ENCODE data around the gene KCNMA1. TPM values are rescaled to one million over a fixed set of nuclear protein-coding genes. Genes with fewer than 3 reads are reported as not detected.

KCNMA1 gene
- total RNA-seq, 4 donors from 2014 or later, result 10.1 to 32.6 (median 20.1) TPM

- ATAC-seq (ENCODE audit: low FRiP score) (no peak), DNase-seq (ENCODE audit: low spot score) (no peak)
- TF ChIP-seq CTCF (IDR thresholded peaks at IDR 0.05), result no peak
These were observed 714.9 kb downstream of the KCNMA1 start for GRCh38 chr10:76922666-76923065.

DNA sequence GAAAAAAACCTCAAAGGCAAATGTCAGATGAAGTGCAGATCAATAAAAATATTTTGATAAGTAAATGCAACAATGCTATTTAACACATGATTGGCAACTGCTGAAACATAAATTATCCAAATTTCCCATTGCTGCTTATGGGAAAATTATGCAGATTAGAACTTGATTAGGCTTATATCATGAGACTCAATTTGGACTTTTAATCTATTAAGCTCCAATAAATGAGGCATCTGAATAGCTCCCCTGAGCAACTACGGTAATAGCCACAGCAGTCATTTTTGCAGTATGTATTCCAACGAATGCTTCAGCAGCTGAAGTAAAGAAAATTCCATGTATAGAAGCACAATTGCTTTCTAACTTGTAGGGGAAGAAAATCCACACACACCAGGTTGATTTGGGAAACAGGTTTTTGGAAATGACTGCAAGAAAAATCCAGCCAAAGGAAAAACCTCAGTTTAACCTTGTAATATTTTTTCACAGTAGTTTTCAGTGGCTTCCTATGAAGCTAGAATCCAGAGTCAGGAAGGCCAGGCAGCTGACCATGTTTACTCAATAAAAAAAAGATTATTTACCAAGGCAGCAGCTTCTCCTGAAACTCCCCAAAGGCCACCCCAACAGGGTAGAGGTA lies 716.1 kb downstream of the KCNMA1 start:
- TF ChIP-seq CTCF (IDR thresholded peaks at IDR 0.05), result no peak
- ATAC-seq (ENCODE audit: low FRiP score) (no peak), DNase-seq (ENCODE audit: low spot score) (no peak)

GRCh38 chr10:76920581-76920980 lies 717.0 kb downstream of the KCNMA1 start:
- no peak for TF ChIP-seq CTCF (IDR thresholded peaks at IDR 0.05)
- DNase-seq (ENCODE audit: low spot score) (no peak), ATAC-seq (ENCODE audit: low FRiP score) (no peak)

DNA sequence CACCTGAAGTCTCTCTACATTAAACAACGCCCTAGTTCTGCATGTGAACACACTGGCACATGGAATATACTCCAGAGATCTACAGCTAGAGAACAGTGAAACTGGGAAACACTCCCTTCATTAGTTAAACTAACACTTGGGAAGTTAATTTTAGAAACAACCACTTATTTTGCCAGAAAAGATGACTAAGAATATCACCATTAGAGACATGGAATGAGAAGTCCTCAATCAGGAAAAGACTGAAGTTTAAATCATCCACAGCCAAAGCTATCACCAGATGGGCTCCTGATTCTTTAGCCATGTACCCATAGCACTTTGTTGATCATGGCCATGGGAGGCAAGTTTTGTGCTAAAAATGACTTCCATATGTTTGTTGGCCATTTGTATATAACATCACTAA lies 719.5 kb downstream of the KCNMA1 start:
- ATAC-seq (ENCODE audit: low FRiP score), result no peak
- no peak for TF ChIP-seq CTCF (IDR thresholded peaks at IDR 0.05)
- no peak for DNase-seq (ENCODE audit: low spot score)

DNA sequence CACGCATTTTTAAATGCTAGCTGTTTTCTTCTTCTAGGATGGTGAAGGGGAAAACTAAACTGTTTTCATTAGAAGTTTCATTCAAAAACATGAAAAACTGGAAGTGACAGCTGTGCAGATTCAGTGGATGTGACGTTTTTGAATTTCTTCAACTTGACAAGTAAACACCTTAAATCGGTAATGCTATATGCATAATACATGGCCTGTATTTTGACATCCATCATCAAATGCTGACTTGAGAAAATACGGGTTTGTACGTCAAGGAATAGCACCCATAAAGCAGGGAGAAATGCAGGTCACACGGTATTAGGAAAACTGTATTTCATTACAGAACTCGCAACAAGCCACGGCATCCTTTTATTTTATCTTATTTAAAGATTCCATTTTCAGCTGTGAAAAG lies 720.5 kb downstream of the KCNMA1 start:
- ATAC-seq (ENCODE audit: low FRiP score), result no peak

DNA sequence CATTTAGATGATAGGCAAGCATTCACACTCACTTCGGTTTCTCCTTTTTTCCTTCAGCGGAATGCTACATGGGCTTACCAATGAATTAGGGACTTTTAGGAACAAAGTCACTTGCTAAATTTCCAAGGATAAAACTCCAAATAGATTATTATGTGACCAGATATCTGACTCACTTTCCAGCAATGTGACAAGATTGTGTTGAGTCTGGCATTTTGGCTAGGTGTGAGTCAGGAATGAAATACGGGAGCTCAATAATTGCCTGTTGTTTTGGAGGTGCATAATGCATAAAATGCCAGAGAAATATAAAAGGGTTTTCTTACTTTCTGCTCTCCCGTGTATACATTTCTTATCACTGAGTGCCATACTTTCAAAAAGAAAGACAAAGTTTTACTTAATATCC lies 721.1 kb downstream of the KCNMA1 start:
- no peak for TF ChIP-seq CTCF (IDR thresholded peaks at IDR 0.05)
- DNase-seq (ENCODE audit: low spot score), result no peak

More for the DNA sequence above, 720.5 kb downstream of the KCNMA1 start:
- TF ChIP-seq CTCF (IDR thresholded peaks at IDR 0.05), result no peak
- DNase-seq (ENCODE audit: low spot score), result no peak

DNA sequence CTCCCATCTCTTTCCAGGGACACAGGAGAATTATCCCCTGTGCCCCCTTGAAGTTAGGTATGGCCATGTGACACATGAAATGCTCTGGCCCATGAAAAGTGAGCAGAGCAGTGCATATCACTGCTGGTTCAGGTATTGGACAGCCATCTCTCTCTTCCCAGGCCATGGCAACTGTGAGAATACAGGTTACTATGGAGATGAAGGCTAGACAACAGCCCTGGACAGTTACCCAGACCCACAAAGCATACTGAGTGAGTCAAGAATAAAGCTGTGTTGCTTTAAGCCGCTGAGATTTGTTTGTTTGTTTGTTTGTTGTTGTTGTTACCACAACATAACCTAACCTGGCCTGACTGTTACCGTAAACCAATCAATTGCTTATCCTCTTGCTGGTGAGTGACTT lies 722.3 kb downstream of the KCNMA1 start:
- DNase-seq (ENCODE audit: low spot score) (no peak), ATAC-seq (ENCODE audit: low FRiP score) (no peak)
- TF ChIP-seq CTCF (IDR thresholded peaks at IDR 0.05), result no peak

More for the DNA sequence above, 721.1 kb downstream of the KCNMA1 start:
- no peak for ATAC-seq (ENCODE audit: low FRiP score)
